ENCODE data around the gene PBX3.

The PBX3 gene

GRCh38 chr9:125867751-125868415, 120.7 kb downstream of the PBX3 start:
- no peak for TF ChIP-seq CTCF (IDR thresholded peaks at IDR 0.05; ENCODE audit: unreplicated experiment in 3 of 3)
- no peaks in the 10 kb centered on the region for H3K4me1 Mint-ChIP-seq
- H3K27ac Mint-ChIP-seq: no peak overlapping the region
- no peak overlapping the region for H3K4me3 Mint-ChIP-seq
- H3K36me3 Mint-ChIP-seq (ENCODE audit: low read depth): no peaks in the 10 kb centered on the region
- no peaks in the 10 kb centered on the region for H3K27me3 Mint-ChIP-seq (ENCODE audit: low read depth)
- no peaks in the 10 kb centered on the region for H3K9me3 Mint-ChIP-seq

- no peaks in the 10 kb centered on the region for H3K9me3 Mint-ChIP-seq
- H3K27ac Mint-ChIP-seq: no peak overlapping the region
- TF ChIP-seq CTCF (IDR thresholded peaks at IDR 0.05; ENCODE audit: unreplicated experiment in 3 of 3): no peak
- peaks cover 11% of the 10 kb centered on the region for H3K36me3 Mint-ChIP-seq (ENCODE audit: low read depth)
- H3K27me3 Mint-ChIP-seq (ENCODE audit: low read depth): no peaks in the 10 kb centered on the region
- no peak overlapping the region for H3K4me3 Mint-ChIP-seq
- peaks cover under 1% of the 10 kb centered on the region for H3K4me1 Mint-ChIP-seq
These were observed 131.0 kb downstream of the PBX3 start for GRCh38 chr9:125878164-125878631.

GRCh38 chr9:125881042-125881441, 133.9 kb downstream of the PBX3 start:
- H3K9me3 Mint-ChIP-seq: no peaks in the 10 kb centered on the region
- peaks cover 11% of the 10 kb centered on the region for H3K36me3 Mint-ChIP-seq (ENCODE audit: low read depth)
- H3K27me3 Mint-ChIP-seq (ENCODE audit: low read depth): peaks cover 5% of the 10 kb centered on the region
- peaks cover 23% of the 10 kb centered on the region for H3K4me1 Mint-ChIP-seq
- TF ChIP-seq CTCF (IDR thresholded peaks at IDR 0.05; ENCODE audit: unreplicated experiment in 3 of 3): no peak
- no peak overlapping the region for H3K4me3 Mint-ChIP-seq
- H3K27ac Mint-ChIP-seq: no peak overlapping the region

- no peak for TF ChIP-seq CTCF (IDR thresholded peaks at IDR 0.05; ENCODE audit: unreplicated experiment in 3 of 3)
- H3K27me3 Mint-ChIP-seq (ENCODE audit: low read depth): peaks cover 5% of the 10 kb centered on the region
- peak overlapping the region in 1 of 3 experiments; percentile 24 for H3K27ac Mint-ChIP-seq
- H3K4me3 Mint-ChIP-seq: peak overlapping the region in 1 of 3 experiments; percentile 34
- peaks cover 39% of the 10 kb centered on the region for H3K4me1 Mint-ChIP-seq
- H3K9me3 Mint-ChIP-seq: no peaks in the 10 kb centered on the region
- no peaks in the 10 kb centered on the region for H3K36me3 Mint-ChIP-seq (ENCODE audit: low read depth)
These were observed 136.5 kb downstream of the PBX3 start for GRCh38 chr9:125883565-125884217.

- Mint-ChIP-seq H3K27me3 (ENCODE audit: low read depth) (peaks cover 5% of the 10 kb centered on the region), H3K4me3 (no peak overlapping the region), H3K36me3 (ENCODE audit: low read depth) (no peaks in the 10 kb centered on the region), H3K4me1 (peaks cover 42% of the 10 kb centered on the region), H3K9me3 (no peaks in the 10 kb centered on the region), H3K27ac (no peak overlapping the region)
- no peak for TF ChIP-seq CTCF (IDR thresholded peaks at IDR 0.05; ENCODE audit: unreplicated experiment in 3 of 3)
These were observed 137.0 kb downstream of the PBX3 start for GRCh38 chr9:125884218-125884595.

Measured in nephron (organoid).